H1 (cell line): ENCODE measurements around the gene SLC4A7. TPM values are rescaled to one million over a fixed set of nuclear protein-coding genes. Genes with fewer than 3 reads are reported as not detected.

Source experiments
- CTCF ChIA-PET: fragments of 300-600 bp; sonication (Branson Sonifier 250); formaldehyde crosslinking; loops from one replicate; lab custom pipeline; 2021; ENCODE audit not compliant: partially characterized antibody; lab: Charles Lee
- POLR2A ChIA-PET: fragments of 300-600 bp; sonication (Branson Sonifier 250); formaldehyde crosslinking; loops from one replicate; lab custom pipeline; 2021; ENCODE audit warnings: inconsistent platforms; ENCODE audit not compliant: partially characterized antibody; lab: Charles Lee
- DNase-seq, 2 experiments: peaks; one replicate each; pipeline versions ENCODE4 v3.0.0 to v3.0.0-alpha.2; 2010 to 2022; ENCODE audit warnings: low spot score in 2 of 2, low read depth in 1 of 2, mixed read lengths in 1 of 2
- FAIRE-seq: peaks from 2 replicates; lab custom pipeline; 2011; peaks lifted over from hg19 to GRCh38; lab: Jason Lieb, UNC
- H2AFZ ChIP-seq: 2 replicates; pipeline ENCODE4 v1.8.1; 2012; ENCODE audit warnings: low read length, inconsistent platforms
- H2AK5ac ChIP-seq: 2 replicates; pipeline ENCODE4 v1.6.1; 2013; ENCODE audit warnings: low read depth, low read length
- H2BK120ac ChIP-seq: replicated peaks from 2 replicates; pipeline ENCODE3; 2013; ENCODE audit warnings: low read depth, low read length, inconsistent platforms
- H2BK12ac ChIP-seq: 2 replicates; pipeline ENCODE4 v1.6.1; 2013; ENCODE audit warnings: low read depth, low read length
- H2BK15ac ChIP-seq: 2 replicates; pipeline ENCODE4 v1.6.1; 2013; ENCODE audit warnings: low read length
- H2BK20ac ChIP-seq: 2 replicates; pipeline ENCODE4 v1.6.1; 2013; ENCODE audit warnings: low read length
- H2BK5ac ChIP-seq: 2 replicates; pipeline ENCODE4 v1.6.1; 2013; ENCODE audit warnings: low read depth, low read length
- H3K14ac ChIP-seq: 2 replicates; pipeline ENCODE4 v1.6.1; 2013; ENCODE audit warnings: inconsistent platforms; ENCODE audit not compliant: insufficient read length
- H3K18ac ChIP-seq: 2 replicates; pipeline ENCODE4 v1.6.1; 2013; ENCODE audit warnings: low read length; ENCODE audit errors: extremely low read depth
- H3K23ac ChIP-seq: 2 replicates; pipeline ENCODE4 v1.6.1; 2013; ENCODE audit warnings: inconsistent platforms; ENCODE audit not compliant: insufficient read length
- H3K23me2 ChIP-seq: 2 replicates; pipeline ENCODE4 v1.6.1; 2013; ENCODE audit warnings: low read depth, low read length
- H3K27ac ChIP-seq: 2 replicates; pipeline ENCODE4 v1.6.1; 2011; ENCODE audit warnings: low read depth, low read length, inconsistent platforms
- H3K27me3 ChIP-seq, 4 experiments: replicated peaks in 1 of 4; 1 replicate in 1 of 4; 2 replicates in 3 of 4; pipeline versions ENCODE4 v1.6.1 to v1.8.1; 2011 to 2013; ENCODE audit warnings: low read length in 3 of 4, mild to moderate bottlenecking in 3 of 4, inconsistent platforms in 2 of 4, mixed read lengths in 2 of 4, moderate library complexity in 1 of 4; ENCODE audit not compliant: control insufficient read depth in 3 of 4, insufficient read depth in 3 of 4; ENCODE audit errors: extremely low read depth in 1 of 4
- H3K36me3 ChIP-seq, 4 experiments: 2 replicates each; pipeline versions ENCODE4 v1.6.1 to v1.8.1; 2011 to 2013; ENCODE audit warnings: mild to moderate bottlenecking in 4 of 4, low read length in 3 of 4, moderate library complexity in 2 of 4, control low read depth in 1 of 4, inconsistent platforms in 1 of 4; ENCODE audit not compliant: insufficient read depth in 4 of 4, control insufficient read depth in 2 of 4
- H3K4ac ChIP-seq: replicated peaks from 2 replicates; pipeline ENCODE3; 2013; ENCODE audit warnings: low read length, low read depth, mixed read lengths, inconsistent platforms; ENCODE audit not compliant: insufficient read length
- H3K4me1 ChIP-seq, 4 experiments: replicated peaks in 1 of 4; 1 replicate in 1 of 4; 2 replicates in 3 of 4; pipeline versions ENCODE4 v1.6.1 to v1.8.1; 2011 to 2013; ENCODE audit warnings: low read length in 3 of 4, inconsistent platforms in 2 of 4, mixed read lengths in 1 of 4; ENCODE audit not compliant: insufficient read depth in 4 of 4, control insufficient read depth in 3 of 4
- H3K4me2 ChIP-seq, 2 experiments: 2 replicates each; pipeline versions ENCODE4 v1.6.1 to v1.8.1; 2011 to 2013; ENCODE audit warnings: low read depth in 2 of 2, low read length in 2 of 2, control low read depth in 1 of 2, inconsistent platforms in 1 of 2, mild to moderate bottlenecking in 1 of 2; ENCODE audit not compliant: insufficient read depth in 1 of 2
- H3K4me3 ChIP-seq, 4 experiments: fragments of 200-600, 300-600 bp in 1 of 4; sonication (generic), shearing (Covaris generic), sonication (Bioruptor Twin) in 1 of 4; 2 replicates each; pipeline versions ENCODE4 v1.5.1 to v1.8.1; 2011 to 2016; ENCODE audit warnings: low read length in 4 of 4, low read depth in 3 of 4, control low read depth in 2 of 4, inconsistent platforms in 2 of 4, mild to moderate bottlenecking in 2 of 4, mixed read lengths in 1 of 4, moderate library complexity in 1 of 4; ENCODE audit not compliant: insufficient read depth in 2 of 4; ENCODE audit errors: extremely low read depth in 1 of 4
- H3K56ac ChIP-seq: replicated peaks from 2 replicates; pipeline ENCODE3; 2013; ENCODE audit warnings: low read depth, mild to moderate bottlenecking, mixed read lengths, low read length, inconsistent platforms; ENCODE audit not compliant: insufficient read length
- H3K79me1 ChIP-seq: 2 replicates; pipeline ENCODE4 v1.6.1; 2013; ENCODE audit warnings: low read depth, low read length, control low read depth
- H3K79me2 ChIP-seq, 2 experiments: 2 replicates each; pipeline versions ENCODE4 v1.6.1 to v1.8.1; 2012 to 2013; ENCODE audit warnings: low read length in 2 of 2, mild to moderate bottlenecking in 2 of 2, inconsistent platforms in 1 of 2; ENCODE audit not compliant: insufficient read depth in 2 of 2, control insufficient read depth in 1 of 2
- H3K9ac ChIP-seq, 4 experiments: replicated peaks in 1 of 4; 1 replicate in 1 of 4; 2 replicates in 3 of 4; pipeline versions ENCODE4 v1.6.1 to v1.8.1; 2011 to 2013; ENCODE audit warnings: low read depth in 3 of 4, low read length in 3 of 4, control low read depth in 2 of 4, mild to moderate bottlenecking in 2 of 4, moderate library complexity in 2 of 4, inconsistent platforms in 1 of 4; ENCODE audit errors: extremely low read depth in 1 of 4
- H3K9me3 ChIP-seq, 2 experiments: 2 replicates each; pipeline versions ENCODE4 v1.6.1 to v1.8.1; 2012 to 2013; ENCODE audit warnings: mild to moderate bottlenecking in 2 of 2, moderate library complexity in 2 of 2, control low read depth in 1 of 2, inconsistent platforms in 1 of 2, low read depth in 1 of 2, low read length in 1 of 2, mixed read lengths in 1 of 2; ENCODE audit not compliant: insufficient read depth in 2 of 2
- H4K20me1 ChIP-seq, 2 experiments: replicated peaks in 1 of 2; 2 replicates each; pipeline versions ENCODE3 to v1.8.1; 2011 to 2013; ENCODE audit warnings: inconsistent platforms in 2 of 2, low read length in 2 of 2, mild to moderate bottlenecking in 1 of 2; ENCODE audit not compliant: insufficient read depth in 2 of 2, control insufficient read depth in 1 of 2
- H4K5ac ChIP-seq: 2 replicates; pipeline ENCODE4 v1.6.1; 2013; ENCODE audit warnings: low read length, low read depth, mixed read lengths, inconsistent platforms; ENCODE audit not compliant: insufficient read length
- H4K8ac ChIP-seq: 2 replicates; pipeline ENCODE4 v1.8.0; 2013; ENCODE audit warnings: mild to moderate bottlenecking, moderate library complexity, low read length, inconsistent platforms; ENCODE audit not compliant: insufficient read depth; ENCODE audit errors: extremely low read depth
- H4K91ac ChIP-seq: replicated peaks from 2 replicates; pipeline ENCODE3; 2013; ENCODE audit warnings: low read length, mixed read lengths, inconsistent platforms; ENCODE audit not compliant: insufficient read length
- BACH1 ChIP-seq: IDR thresholded peaks from 2 replicates; pipeline ENCODE4 v1.6.1; 2012; ENCODE audit warnings: low read length, improper control_type of control experiment
- CBX8 ChIP-seq: fragments of 300-800, 300-1000 bp; sonication (generic); IDR thresholded peaks from 2 replicates; pipeline ENCODE4 v1.7.1; 2016; ENCODE audit warnings: low read depth, low read length, borderline replicate concordance
- CREB1 ChIP-seq: IDR thresholded peaks from 2 replicates; pipeline ENCODE4 v1.6.1; 2012; ENCODE audit warnings: inconsistent platforms
- RAD21 ChIP-seq, 2 experiments: IDR thresholded peaks in 1 of 2; conservative IDR thresholded peaks in 1 of 2; 2 replicates each; pipeline ENCODE4 v1.6.1; 2011; ENCODE audit warnings: low read depth in 2 of 2, low read length in 2 of 2, improper control_type of control experiment in 1 of 2, inconsistent platforms in 1 of 2, mild to moderate bottlenecking in 1 of 2, moderate library complexity in 1 of 2
- SIX5 ChIP-seq: IDR thresholded peaks from 2 replicates; pipeline ENCODE4 v1.6.1; 2011; ENCODE audit warnings: mild to moderate bottlenecking, low read depth, low read length
- SP1 ChIP-seq: IDR thresholded peaks from 2 replicates; pipeline ENCODE4 v1.6.1; 2011; ENCODE audit warnings: low read depth, low read length
- WGBS, 2 experiments: shearing (Covaris generic) in 1 of 2; methylation state at CpG; one replicate each; pipeline versions ENCODE4 v1.1.6 to v1.1.7; 2013 to 2015; ENCODE audit warnings: low lambda C conversion rate in 2 of 2, mixed read lengths in 2 of 2, inconsistent platforms in 1 of 2, low coverage in 1 of 2, missing lambda C conversion rate in 1 of 2; ENCODE audit not compliant: insufficient replicate concordance in 2 of 2, insufficient coverage in 1 of 2, insufficient read length in 1 of 2; ENCODE audit errors: extremely low coverage in 1 of 2, missing lambda C conversion rate in 1 of 2; 5-methylcytosine and 5-hydroxymethylcytosine counted together
- long read RNA-seq, 2 experiments: library from RNA in 1 of 2; library from capped mRNA in 1 of 2; stranded (forward); transcript quantifications; one replicate each; pipeline ENCODE4 v2.0.0, GENCODE V29; 2021; ENCODE audit warnings: inconsistent platforms in 1 of 2
- polyA minus RNA-seq, 3 experiments: library from RNA; depleted of rRNA, polyadenylated mRNA; stranded (reverse); fragments of >200 nt; gene quantifications; 1 replicate in 2 of 3; 2 replicates in 1 of 3; pipeline ENCODE4 v1.2.3, GENCODE V29; 2011
- polyA plus RNA-seq, 7 experiments: library from polyadenylated mRNA; depleted of rRNA in 3 of 7; stranded (reverse) in 5 of 7; unstranded in 2 of 7; fragments of >200 nt in 5 of 7; fragments of 200-250 nt in 2 of 7; gene quantifications; 1 replicate in 5 of 7; 2 replicates in 1 of 7; 4 replicates in 1 of 7; pipeline versions ENCODE4 v1.2.1 to v1.2.3, GENCODE V29; 2011 to 2013; ENCODE audit warnings: missing spikeins in 2 of 7, mixed read lengths in 2 of 7
- total RNA-seq: library from RNA; stranded (reverse); fragmentation: NEBNext Ultra II Directional; extraction: Animal tissue kit (Norgen Biotek cat#: 25700); gene quantifications from 2 replicates; pipeline ENCODE4 v1.2.1, GENCODE V29; 2021

SLC4A7 gene
- total RNA-seq, result 66.6 and 70.5 TPM in 2 replicates
- 9.2 and 14.9 TPM in 2 replicates for polyA plus RNA-seq (2011; rRNA removed)
- 15.3 TPM for polyA plus RNA-seq (2011; cell fraction: cytosol; rRNA removed)
- 10.9 TPM for polyA plus RNA-seq (2011; cell fraction: nucleus; rRNA removed)
- 24.1 to 37.0 TPM (median 29.4 TPM) in 4 replicates for polyA plus RNA-seq (2012, experiment 1 of 2)
- 1.8 TPM for polyA plus RNA-seq (2012, experiment 2 of 2)
- polyA plus RNA-seq (2013, experiment 1 of 2), result 105 TPM
- 100 TPM for polyA plus RNA-seq (2013, experiment 2 of 2)
- polyA minus RNA-seq (2011; rRNA and poly(A)+ RNA removed), result 55.3 and 87.5 TPM in 2 replicates
- polyA minus RNA-seq (2011; cell fraction: cytosol; rRNA and poly(A)+ RNA removed), result 91.1 TPM
- 115 TPM for polyA minus RNA-seq (2011; cell fraction: nucleus; rRNA and poly(A)+ RNA removed)
- long read RNA-seq, experiment 1, partial matches to known transcripts, result 7 of 30 reads
- long read RNA-seq, experiment 1, other reads (novel, unspliced or antisense), result 20 of 30 reads
- long read RNA-seq, experiment 2, partial matches to known transcripts, result 1 of 1 reads
- long read RNA-seq, experiment 2, other reads (novel, unspliced or antisense), result 0 of 1 reads

GRCh38 chr3:27484015-27484844 lies at the start of gene SLC4A7:
Gene SLC4A7 (minus strand): TSS chr3:27484384. CDS start chr3:27484126, 258 bp downstream.
- Histone ChIP-seq H3K23ac (no peak within 1 kb of the TSS), H3K4ac (peak within 1 kb of the TSS; percentile 2), H4K20me1 (peaks cover 5 to 16% of the 10 kb centered on the region in 2 experiments), H3K56ac (no peak within 1 kb of the TSS), H2BK120ac (no peak within 1 kb of the TSS), H3K79me1 (no peaks in the 10 kb centered on the region), H3K27me3 (no peaks in the 10 kb centered on the region), H3K4me3 (peak within 1 kb of the TSS; percentile 79 to 91 (median 88)), H3K23me2 (peaks cover 9% of the 10 kb centered on the region), H3K14ac (no peak within 1 kb of the TSS), H3K79me2 (peaks cover 10 to 44% of the 10 kb centered on the region in 2 experiments), H3K9ac (peak within 1 kb of the TSS; percentile 81 to 96 (median 90)), H3K27ac (peak within 1 kb of the TSS; percentile 75), H3K4me1 (no peaks in the 10 kb centered on the region; a peak in 1 of 7 replicates), H3K36me3 (no peaks in the 10 kb centered on the region), H2BK5ac (peak within 1 kb of the TSS; percentile 41), H2AFZ (peak within 1 kb of the TSS; percentile 80), H4K91ac (peak within 1 kb of the TSS; percentile 69), H4K8ac (peak within 1 kb of the TSS; percentile 96), H2AK5ac (no peak within 1 kb of the TSS), H3K18ac (peak within 1 kb of the TSS; percentile 43), H4K5ac (peak within 1 kb of the TSS; percentile 81), H2BK20ac (no peak within 1 kb of the TSS), H3K9me3 (no peaks in the 10 kb centered on the region), H2BK12ac (peak within 1 kb of the TSS; percentile 56; the same call in 1 of the 2 replicates), H3K4me2 (peak within 1 kb of the TSS; percentile 78 to 83), H2BK15ac (peak within 1 kb of the TSS; percentile 83; the same call in 1 of the 2 replicates)
- FAIRE-seq (no peak), DNase-seq (peak; percentile 91 to 99)
- CTCF ChIA-PET, result interaction anchor here (1.0 to 2.2 kb wide), 4 partner anchors 23 to 228 kb away, joined by 3 to 7 read pairs (median 4); no protein-coding TSS in a partner anchor
- POLR2A ChIA-PET, result interaction anchor here (0.7 to 2.3 kb wide), 15 partner anchors 12 to 236 kb away, joined by 3 to 15 read pairs (median 4); partner anchors contain the start of gene NEK10
- 0% methylated on average over 76 of the region's 100 CpGs; no CpG with 5 or more reads in 1 of the 2 experiments for WGBS, 2 experiments
- TF ChIP-seq CBX8 (no peak), RAD21 (IDR thresholded peaks at IDR 0.05 in 1 of 2, conservative IDR thresholded peaks at IDR 0.05 in 1 of 2; ENCODE audit: low read depth in 2 of 2, low read length in 2 of 2) (no peak; a peak in 1 of 4 replicates), CREB1 (peak; percentile 58), SIX5 (no peak), BACH1 (peak; percentile 78), SP1 (peak; percentile 89)
